Suprapubic skin (tissue), 3 donors: Measurements from ENCODE around the gene GNAI1.

ENCODE experiments used
- EP300 ChIP-seq: sonication (generic); formaldehyde crosslinking; IDR thresholded peaks from one replicate; pipeline ENCODE4 v1.6.1; 2017; ENCODE audit warnings: antibody characterized with exemption
- POLR2A ChIP-seq, 2 donors: fragments of 450-650 bp; IDR thresholded peaks; one replicate each; pipeline ENCODE4 v1.6.1; 2017; ENCODE audit warnings: antibody characterized with exemption in 2 of 2, mild to moderate bottlenecking in 2 of 2, moderate library complexity in 2 of 2
- TF ChIP-seq, protein P1 (sequence below), 2 donors: fragments of 200-600 bp in 1 of 2; fragments of 450-650 bp in 1 of 2; sonication (generic) in 1 of 2; IDR thresholded peaks; one replicate each; pipeline ENCODE4 v1.5.1; 2016 to 2019; ENCODE audit warnings: antibody characterized with exemption in 2 of 2, mild to moderate bottlenecking in 1 of 2, moderate library complexity in 1 of 2

GRCh38 chr7:80170445-80170844 lies 35.8 kb downstream of the GNAI1 start:
- TF ChIP-seq, protein P1, sequence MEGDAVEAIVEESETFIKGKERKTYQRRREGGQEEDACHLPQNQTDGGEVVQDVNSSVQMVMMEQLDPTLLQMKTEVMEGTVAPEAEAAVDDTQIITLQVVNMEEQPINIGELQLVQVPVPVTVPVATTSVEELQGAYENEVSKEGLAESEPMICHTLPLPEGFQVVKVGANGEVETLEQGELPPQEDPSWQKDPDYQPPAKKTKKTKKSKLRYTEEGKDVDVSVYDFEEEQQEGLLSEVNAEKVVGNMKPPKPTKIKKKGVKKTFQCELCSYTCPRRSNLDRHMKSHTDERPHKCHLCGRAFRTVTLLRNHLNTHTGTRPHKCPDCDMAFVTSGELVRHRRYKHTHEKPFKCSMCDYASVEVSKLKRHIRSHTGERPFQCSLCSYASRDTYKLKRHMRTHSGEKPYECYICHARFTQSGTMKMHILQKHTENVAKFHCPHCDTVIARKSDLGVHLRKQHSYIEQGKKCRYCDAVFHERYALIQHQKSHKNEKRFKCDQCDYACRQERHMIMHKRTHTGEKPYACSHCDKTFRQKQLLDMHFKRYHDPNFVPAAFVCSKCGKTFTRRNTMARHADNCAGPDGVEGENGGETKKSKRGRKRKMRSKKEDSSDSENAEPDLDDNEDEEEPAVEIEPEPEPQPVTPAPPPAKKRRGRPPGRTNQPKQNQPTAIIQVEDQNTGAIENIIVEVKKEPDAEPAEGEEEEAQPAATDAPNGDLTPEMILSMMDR (IDR thresholded peaks at IDR 0.05) = no peak
- TF ChIP-seq EP300 (no peak), POLR2A (IDR thresholded peaks at IDR 0.05) (no peak)
